ENCODE data around the gene ASB18.

ASB18 gene

GRCh38 chr2:236223675-236224074 lies 40.5 kb downstream of the ASB18 start:
- H3K27ac Mint-ChIP-seq, result no peak overlapping the region
- H3K36me3 Mint-ChIP-seq (ENCODE audit: low read depth), result peaks cover 65% of the 10 kb centered on the region
- no peak overlapping the region for H3K4me3 Mint-ChIP-seq
- H3K9me3 Mint-ChIP-seq, result peaks cover 56% of the 10 kb centered on the region
- peaks cover 6% of the 10 kb centered on the region for H3K27me3 Mint-ChIP-seq (ENCODE audit: low read depth, poor library complexity)
- no peaks in the 10 kb centered on the region for H3K4me1 Mint-ChIP-seq
- DNase-seq, result no peak
- TF ChIP-seq CTCF (IDR thresholded peaks at IDR 0.05), result no peak

DNA sequence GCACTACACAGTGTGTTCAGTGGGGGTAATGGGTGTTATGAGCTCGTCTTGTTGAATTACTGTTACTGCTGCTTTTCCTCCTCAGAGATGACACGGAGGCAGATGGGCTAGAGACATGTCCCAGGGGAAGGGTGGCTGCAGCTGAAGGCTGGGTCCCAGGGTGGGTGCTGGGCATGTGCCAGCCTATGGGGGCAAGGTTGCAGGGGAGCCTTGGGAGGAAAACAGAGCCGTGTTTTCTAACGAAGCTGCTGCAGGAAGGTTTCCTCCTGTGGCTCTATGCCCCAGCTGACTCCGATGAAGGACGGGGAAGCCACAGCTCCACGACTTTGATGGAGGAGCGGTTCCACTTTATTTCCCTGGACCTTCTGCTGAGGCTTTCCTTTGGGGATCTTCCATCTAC lies 42.4 kb downstream of the ASB18 start:
- Mint-ChIP-seq H3K9me3 (peaks cover 41% of the 10 kb centered on the region), H3K4me1 (no peaks in the 10 kb centered on the region), H3K27ac (no peak overlapping the region)

DNA sequence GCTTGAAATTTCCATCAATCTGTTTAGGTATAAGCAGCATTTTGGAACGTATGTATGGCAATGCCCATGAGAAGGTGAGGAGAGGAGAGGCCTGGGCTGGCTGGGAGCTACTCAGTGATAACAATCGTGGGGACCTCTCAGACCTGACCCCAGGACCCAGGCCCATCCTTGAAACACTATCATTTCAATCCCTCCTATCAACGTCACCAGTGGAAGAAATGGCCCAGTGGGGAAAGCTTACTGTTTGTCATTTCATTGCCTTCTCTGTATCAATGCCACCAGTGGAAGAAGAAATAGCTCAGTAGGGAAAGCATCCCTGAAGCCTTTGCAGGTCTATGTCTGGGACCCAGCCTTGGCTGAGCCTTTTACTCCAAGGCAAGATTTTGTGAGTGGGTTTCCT lies 44.8 kb downstream of the ASB18 start:
- TF ChIP-seq CTCF (IDR thresholded peaks at IDR 0.05), result no peak
- no peak overlapping the region for H3K27ac Mint-ChIP-seq
- no peaks in the 10 kb centered on the region for H3K27me3 Mint-ChIP-seq (ENCODE audit: low read depth, poor library complexity)
- peaks cover 6% of the 10 kb centered on the region for H3K4me1 Mint-ChIP-seq
- peaks cover 49% of the 10 kb centered on the region for H3K36me3 Mint-ChIP-seq (ENCODE audit: low read depth)
- DNase-seq, result no peak
- H3K4me3 Mint-ChIP-seq, result no peak overlapping the region
- peaks cover 23% of the 10 kb centered on the region for H3K9me3 Mint-ChIP-seq

More for the DNA sequence above, 42.4 kb downstream of the ASB18 start:
- no peak for TF ChIP-seq CTCF (IDR thresholded peaks at IDR 0.05)
- H3K27me3 Mint-ChIP-seq (ENCODE audit: low read depth, poor library complexity), result no peaks in the 10 kb centered on the region
- H3K36me3 Mint-ChIP-seq (ENCODE audit: low read depth), result peaks cover 56% of the 10 kb centered on the region
- no peak for DNase-seq
- H3K4me3 Mint-ChIP-seq, result no peak overlapping the region

- TF ChIP-seq CTCF (IDR thresholded peaks at IDR 0.05), result no peak
- H3K4me1 Mint-ChIP-seq, result peaks cover 6% of the 10 kb centered on the region
- peaks cover 42% of the 10 kb centered on the region for H3K36me3 Mint-ChIP-seq (ENCODE audit: low read depth)
- no peak overlapping the region for H3K27ac Mint-ChIP-seq
- H3K4me3 Mint-ChIP-seq, result no peak overlapping the region
- DNase-seq, result no peak
- H3K9me3 Mint-ChIP-seq, result peaks cover 8% of the 10 kb centered on the region
- H3K27me3 Mint-ChIP-seq (ENCODE audit: low read depth, poor library complexity), result no peaks in the 10 kb centered on the region
Observed at GRCh38 chr2:236217926-236218325, 46.3 kb downstream of the ASB18 start.

GRCh38 chr2:236216711-236217110 lies 47.5 kb downstream of the ASB18 start:
- Mint-ChIP-seq H3K4me1 (peaks cover 6% of the 10 kb centered on the region), H3K27me3 (ENCODE audit: low read depth, poor library complexity) (peaks cover under 1% of the 10 kb centered on the region), H3K36me3 (ENCODE audit: low read depth) (peaks cover 30% of the 10 kb centered on the region), H3K27ac (no peak overlapping the region), H3K9me3 (no peaks in the 10 kb centered on the region), H3K4me3 (no peak overlapping the region)
- TF ChIP-seq CTCF (IDR thresholded peaks at IDR 0.05), result no peak
- no peak for DNase-seq

GRCh38 chr2:236215761-236216333 lies 48.4 kb downstream of the ASB18 start:
- Mint-ChIP-seq H3K36me3 (ENCODE audit: low read depth) (peaks cover 25% of the 10 kb centered on the region), H3K27me3 (ENCODE audit: low read depth, poor library complexity) (peaks cover 8% of the 10 kb centered on the region), H3K9me3 (no peaks in the 10 kb centered on the region), H3K4me1 (peaks cover 15% of the 10 kb centered on the region), H3K4me3 (no peak overlapping the region), H3K27ac (no peak overlapping the region)
- TF ChIP-seq CTCF (IDR thresholded peaks at IDR 0.05), result no peak
- DNase-seq, result no peak
